Endometrium (tissue), 2 donors: ENCODE measurements around the gene NDUFS7.

Source experiments
- FAIRE-seq: peaks from 2 replicates; lab custom pipeline; 2012; peaks lifted over from hg19 to GRCh38; lab: Jason Lieb, UNC
- donor health status: control.
- donor health status: control.

Gene NDUFS7

GRCh38 chr19:1364070-1364704 is 19.5 kb upstream of the NDUFS7 start:
- FAIRE-seq, result no peak

GRCh38 chr19:1365319-1366269 is 18.1 kb upstream of the NDUFS7 start:
- FAIRE-seq, result no peak

DNA sequence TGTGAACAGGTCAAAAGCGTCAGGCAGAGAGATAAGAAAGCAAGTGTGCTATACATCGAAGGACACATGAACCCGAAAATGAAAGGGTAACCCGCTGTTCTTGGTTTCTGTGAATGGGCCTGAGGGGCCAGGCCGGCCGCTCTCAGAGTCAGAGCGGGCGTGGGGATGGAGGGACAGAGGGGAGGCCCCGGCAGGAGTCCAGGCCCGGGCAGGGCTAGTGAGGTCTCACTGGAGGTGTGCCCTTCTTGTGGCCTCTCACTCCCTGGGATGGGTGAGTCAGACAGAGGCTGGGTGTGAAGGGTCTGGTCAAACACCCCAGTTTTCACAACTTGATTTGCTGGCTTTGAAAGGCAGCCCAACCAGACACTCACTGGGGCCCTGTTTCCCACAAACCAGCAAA is 17.4 kb upstream of the NDUFS7 start:
- no peak for FAIRE-seq

GRCh38 chr19:1366899-1367870 is 16.5 kb upstream of the NDUFS7 start:
- FAIRE-seq, result no peak

DNA sequence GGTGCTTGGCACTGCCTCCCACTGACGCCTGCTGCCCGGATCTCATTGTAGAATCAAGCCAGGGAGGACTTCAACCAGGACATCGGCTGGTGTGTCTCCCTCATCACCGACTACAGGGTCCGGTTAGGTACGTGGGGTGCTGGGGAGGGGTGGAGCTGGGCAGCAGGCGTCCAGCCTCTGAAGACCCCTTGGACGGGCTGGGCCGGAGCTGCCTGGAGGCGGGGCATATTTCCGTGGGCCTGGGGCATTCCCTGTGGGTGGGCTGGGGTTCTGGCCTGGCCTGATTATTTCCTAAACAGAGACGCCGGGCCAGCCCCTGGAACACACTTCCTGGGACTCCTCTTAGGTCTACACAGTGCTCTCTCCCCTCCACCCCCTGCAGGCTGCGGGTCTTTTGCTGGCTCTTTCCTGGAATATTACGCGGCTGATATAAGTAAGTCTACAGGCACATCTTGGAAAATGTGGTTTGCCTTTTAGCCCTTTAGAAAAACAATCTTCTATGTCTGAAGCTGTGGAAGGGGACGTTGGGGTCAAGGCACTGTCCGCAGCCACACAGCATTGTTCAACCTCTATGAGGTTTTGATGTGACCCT is 14.4 kb upstream of the NDUFS7 start:
- FAIRE-seq, result no peak

GRCh38 chr19:1370579-1371361 is 12.9 kb upstream of the NDUFS7 start:
- no peak for FAIRE-seq

DNA sequence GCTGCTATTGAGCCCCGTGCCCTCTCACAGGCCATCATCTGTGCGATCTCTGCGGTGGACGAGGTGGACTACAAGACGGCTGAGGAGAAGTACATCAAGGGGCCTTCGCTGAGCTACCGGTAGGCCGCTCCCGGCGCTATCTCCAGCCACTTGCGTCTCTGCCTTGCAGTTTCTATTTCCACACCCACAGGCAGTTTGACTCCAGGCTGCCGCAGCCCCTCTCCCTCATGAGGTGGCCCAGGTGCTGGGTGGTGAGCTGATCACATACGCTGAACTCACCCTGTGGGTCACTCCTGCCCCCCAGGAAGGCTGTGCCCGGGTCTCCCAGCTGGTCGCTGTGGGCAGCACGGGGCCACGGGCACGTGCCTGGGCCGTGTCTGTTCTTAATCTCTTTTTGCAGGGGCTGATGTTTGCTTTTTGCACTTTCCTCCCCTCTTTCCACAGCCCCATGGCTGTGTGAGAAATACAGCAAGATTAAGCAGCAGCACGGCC is 10.6 kb upstream of the NDUFS7 start:
- no peak for FAIRE-seq

DNA sequence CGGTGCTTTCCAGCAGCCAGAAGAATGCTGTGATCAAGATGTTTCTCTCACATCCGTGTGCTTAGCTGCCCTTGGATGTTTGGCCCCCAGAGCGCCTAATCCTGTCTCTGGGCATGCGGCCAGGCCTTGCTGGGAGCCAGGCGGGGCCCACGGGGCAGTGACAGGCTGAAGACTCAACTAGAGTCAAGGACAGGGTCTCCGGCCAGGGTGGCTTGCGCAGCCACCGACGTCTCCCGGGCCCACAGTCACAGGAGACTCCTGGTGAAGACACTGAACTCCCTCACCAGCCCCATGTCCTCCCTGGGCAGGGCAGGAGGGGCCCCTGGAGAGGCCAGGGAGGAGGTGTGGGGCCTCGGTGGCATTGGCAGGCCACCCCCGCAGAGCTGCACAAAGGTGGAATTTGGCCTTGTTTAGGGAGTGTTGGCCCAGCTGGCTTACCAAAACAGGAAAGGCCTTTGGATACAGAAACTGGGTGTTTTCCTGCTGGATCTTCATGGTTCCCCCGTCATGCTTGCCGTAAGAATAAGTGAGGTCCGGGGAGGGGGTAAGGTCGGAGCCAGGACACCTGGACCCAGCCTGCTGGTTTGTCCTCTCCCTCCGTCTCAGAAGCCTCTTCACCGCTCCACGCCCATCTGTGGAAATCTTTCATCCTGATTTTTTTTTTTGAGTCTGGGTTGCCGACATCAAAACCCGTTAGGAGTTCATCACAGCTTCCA is 10.0 kb upstream of the NDUFS7 start:
- no peak for FAIRE-seq

GRCh38 chr19:1374250-1374577 is 9.5 kb upstream of the NDUFS7 start:
- FAIRE-seq, result no peak

DNA sequence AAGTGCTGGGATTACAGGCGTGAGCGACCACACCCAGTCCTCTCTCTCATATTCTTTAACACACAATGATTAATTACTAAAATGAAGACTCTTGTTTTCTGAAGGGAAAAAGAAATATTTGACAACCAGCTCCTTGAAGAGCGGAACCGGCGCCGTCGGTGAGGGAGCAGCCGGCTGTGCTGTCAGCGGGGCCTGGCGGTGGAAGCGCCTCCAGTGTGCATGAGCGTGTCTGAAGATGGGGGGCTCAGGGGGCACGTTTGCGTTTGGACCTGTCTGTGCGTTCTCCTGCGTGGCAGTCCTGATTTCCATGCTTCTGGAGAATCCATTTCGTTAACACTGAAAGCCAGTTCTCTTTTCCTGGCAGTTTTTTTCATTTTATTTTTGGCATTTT is 7.3 kb upstream of the NDUFS7 start:
- FAIRE-seq, result no peak

DNA sequence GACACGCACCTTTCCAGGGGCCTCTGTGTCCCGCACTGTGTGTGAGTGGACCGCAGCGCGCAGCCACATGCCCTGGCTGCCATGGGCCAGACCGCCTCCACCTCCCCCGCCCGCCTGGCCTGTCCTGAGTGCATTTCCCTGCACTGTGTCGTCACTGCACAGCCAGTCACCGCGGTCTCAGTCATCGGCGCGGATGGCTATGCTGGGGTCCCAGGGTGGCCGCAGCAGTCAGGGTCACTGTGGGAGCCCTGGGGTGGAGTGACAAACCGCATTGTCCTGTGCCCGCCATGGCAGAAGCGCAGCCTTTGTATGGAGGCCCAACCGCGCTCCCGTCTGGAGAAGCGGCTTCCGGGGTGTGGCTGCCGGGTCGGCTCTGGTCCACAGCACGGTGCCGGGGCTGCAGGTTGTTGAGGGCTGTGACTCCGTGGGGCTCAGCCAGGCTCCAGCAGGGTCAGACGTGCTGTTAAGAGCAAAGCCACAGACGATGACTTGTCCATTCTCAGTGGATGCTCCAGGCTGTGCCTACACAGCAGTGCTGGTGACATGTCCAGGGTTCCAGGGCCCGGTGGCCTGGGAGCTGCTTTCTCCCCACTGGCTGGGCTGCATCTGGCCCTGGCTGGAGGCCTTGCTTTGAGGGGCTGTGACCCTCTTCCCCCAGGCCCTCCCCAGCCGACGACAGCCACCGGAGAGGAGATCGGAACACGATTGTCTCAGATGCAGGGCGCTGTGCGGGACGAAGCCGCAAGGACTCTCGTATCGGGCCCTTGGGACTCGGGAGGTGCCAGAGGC is 6.3 kb upstream of the NDUFS7 start:
- FAIRE-seq, result no peak

- no peak for FAIRE-seq
These were observed 5.5 kb upstream of the NDUFS7 start for GRCh38 chr19:1377965-1378785.

DNA sequence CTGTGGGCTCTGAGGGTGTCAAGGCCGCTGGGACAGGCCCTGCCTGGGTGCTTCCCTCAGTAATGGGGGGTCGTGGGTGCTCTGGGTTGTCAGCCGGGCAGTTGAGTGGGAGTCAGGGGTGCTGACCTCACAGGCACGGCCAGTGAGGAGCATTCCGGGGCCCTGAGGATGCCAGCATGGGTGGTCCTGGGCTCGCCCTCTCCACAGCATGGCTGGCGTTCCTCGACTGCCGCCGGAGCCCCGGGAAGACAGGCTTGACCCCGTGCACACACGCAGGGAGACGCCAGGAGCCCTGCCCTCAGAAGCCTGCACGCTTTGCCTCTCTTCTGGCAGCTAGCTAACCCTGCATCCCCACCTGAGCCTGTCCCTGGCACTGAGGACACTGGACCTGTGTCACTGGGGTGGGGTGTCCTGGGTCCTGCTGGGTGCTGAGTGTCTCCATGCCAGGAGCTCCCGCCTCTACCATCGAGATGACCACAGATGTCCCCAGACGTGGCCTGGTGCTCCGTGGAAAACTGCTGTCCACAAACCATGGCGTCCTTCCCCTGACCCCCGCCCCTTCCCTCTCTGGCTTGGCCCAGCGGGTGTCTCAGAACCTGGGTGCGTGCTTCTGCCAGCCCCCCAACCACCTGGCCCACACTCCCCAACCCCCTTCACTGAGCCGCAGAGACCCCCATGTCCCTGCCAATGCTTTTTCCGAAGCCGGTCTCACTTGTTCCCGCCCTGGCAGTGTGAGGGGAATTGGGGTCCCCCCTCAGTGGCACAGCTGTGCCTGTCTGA is 4.4 kb upstream of the NDUFS7 start:
- no peak for FAIRE-seq

DNA sequence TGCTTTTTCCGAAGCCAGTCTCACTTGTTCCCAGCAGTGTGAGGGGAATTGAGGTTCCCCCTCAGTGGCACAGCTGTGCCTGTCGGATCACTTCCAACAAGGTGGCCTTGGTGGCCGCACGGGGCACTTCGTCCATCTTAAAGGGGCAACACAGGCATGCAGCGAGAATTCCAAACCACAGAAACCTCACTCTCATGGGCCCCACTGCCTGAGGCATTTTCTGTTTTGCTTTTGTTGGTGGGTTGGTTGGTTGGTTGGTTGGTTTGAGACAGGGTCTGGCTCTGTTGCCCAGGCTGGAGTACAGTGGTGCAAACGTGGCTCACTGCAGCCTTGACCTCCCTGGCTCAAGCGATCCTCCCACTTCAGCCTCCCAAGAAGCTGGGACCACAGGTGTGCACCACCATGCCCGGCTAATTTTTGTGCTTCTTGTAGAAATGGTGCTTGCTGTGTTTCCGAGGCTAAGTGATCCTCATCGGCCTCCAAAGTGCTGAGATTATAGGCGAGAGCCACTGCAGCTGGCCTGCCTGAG is 3.7 kb upstream of the NDUFS7 start:
- FAIRE-seq, result no peak

- no peak for FAIRE-seq
These were observed 1.5 kb upstream of the NDUFS7 start for GRCh38 chr19:1382250-1382649.

- no peak for FAIRE-seq
These were observed 743 bp upstream of the NDUFS7 start for GRCh38 chr19:1383017-1383311.

DNA sequence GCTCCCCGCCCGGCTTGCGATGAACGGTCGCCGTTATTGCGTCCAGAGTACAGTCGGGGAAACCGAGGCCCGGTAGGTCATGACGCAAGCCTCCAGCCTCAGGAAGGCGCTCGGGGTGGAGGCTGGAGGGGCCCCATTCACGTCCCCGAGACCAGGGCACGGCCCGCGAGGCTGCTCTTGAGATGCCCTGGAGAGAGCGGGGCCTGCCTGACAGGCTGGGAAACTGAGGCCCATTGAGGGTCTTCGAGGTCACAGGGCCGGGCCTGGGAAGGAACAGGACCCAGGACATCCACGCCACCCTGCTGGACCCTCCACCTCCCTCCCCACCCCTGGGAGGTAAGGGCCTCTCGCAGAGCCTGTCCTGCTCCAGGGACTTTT is 367 bp downstream of the NDUFS7 start:
- no peak for FAIRE-seq
